GM19351 (cell line): ENCODE measurements around the gene ATG7.

Source experiments
- ATAC-seq: cut with Tn5 transposase; IDR thresholded peaks from one replicate; pipeline ENCODE4 v1.9.1; 2021; ENCODE audit warnings: mild to moderate bottlenecking, moderate library complexity; ENCODE audit not compliant: unreplicated experiment

Gene ATG7

GRCh38 chr3:11547498-11547897 is 275.3 kb downstream of the ATG7 start:
- no peak for ATAC-seq

- no peak for ATAC-seq
Measured at GRCh38 chr3:11548721-11549131, 276.5 kb downstream of the ATG7 start.

GRCh38 chr3:11549580-11550140 is 277.5 kb downstream of the ATG7 start:
- no peak for ATAC-seq

GRCh38 chr3:11551036-11551435 is 278.8 kb downstream of the ATG7 start:
- ATAC-seq = no peak

GRCh38 chr3:11552289-11553264 is 280.4 kb downstream of the ATG7 start:
- no peak for ATAC-seq

- ATAC-seq = no peak
Measured at GRCh38 chr3:11553436-11554235, 281.4 kb downstream of the ATG7 start.

GRCh38 chr3:11554236-11554610 is 282.0 kb downstream of the ATG7 start:
- no peak for ATAC-seq

- no peak for ATAC-seq
Measured at GRCh38 chr3:11554666-11555065, 282.5 kb downstream of the ATG7 start.

- no peak for ATAC-seq
Measured at GRCh38 chr3:11555211-11555782, 283.1 kb downstream of the ATG7 start.

- ATAC-seq = no peak
Measured at GRCh38 chr3:11555881-11556633, 283.9 kb downstream of the ATG7 start.

GRCh38 chr3:11556851-11557644 is 284.9 kb downstream of the ATG7 start:
- ATAC-seq = no peak

- ATAC-seq = no peak
Measured at GRCh38 chr3:11558002-11558401, 285.8 kb downstream of the ATG7 start.

GRCh38 chr3:11558411-11558903 is 286.3 kb downstream of the ATG7 start:
- ATAC-seq = no peak

GRCh38 chr3:11558918-11559815 is 287.0 kb downstream of the ATG7 start:
- no peak for ATAC-seq

GRCh38 chr3:11559816-11560633 is 287.8 kb downstream of the ATG7 start:
- no peak for ATAC-seq

- no peak for ATAC-seq
Measured at GRCh38 chr3:11560746-11561145, 288.5 kb downstream of the ATG7 start.

GRCh38 chr3:11562277-11562881 is 290.2 kb downstream of the ATG7 start:
- no peak for ATAC-seq
